ENCODE results near the gene PLPP4. TPM values are rescaled to one million over a fixed set of nuclear protein-coding genes. Genes with fewer than 3 reads are reported as not detected.

PLPP4 gene
- total RNA-seq, 1 experiment from 2014 or later: not detected

- H3K27ac ChIP-seq (ENCODE audit: insufficient read length, low read depth, low read length): no peak overlapping the region
- no peak overlapping the region for H3K56ac ChIP-seq (ENCODE audit: insufficient read length, low read depth, low read length)
- H2BK20ac ChIP-seq (ENCODE audit: low read depth, low read length, poor library complexity, severe bottlenecking): no peak overlapping the region
- WGBS (ENCODE audit: extremely low coverage, insufficient read length, low lambda C conversion rate): no CpG with 5 or more reads among the region's 4 CpGs
- H2BK12ac ChIP-seq (ENCODE audit: insufficient read length, low read depth, low read length): no peak overlapping the region
- no peak overlapping the region for H3K9ac ChIP-seq (ENCODE audit: extremely low read depth, insufficient read length, low read length)
- Mint-ChIP-seq H3K36me3 (ENCODE audit: insufficient read depth in 1 of 3, low read depth in 3 of 3) (peaks cover 4 to 8% (median 4%) of the 10 kb centered on the region in 3 experiments; a peak in 4 of 7 replicates), H3K4me1 (no peaks in the 10 kb centered on the region), H3K9me3 (peaks cover 10 to 15% of the 10 kb centered on the region in 2 experiments), H3K27ac (no peak overlapping the region), H3K27me3 (ENCODE audit: low read depth) (peaks cover 8% of the 10 kb centered on the region; the same call in 1 of the 2 replicates), H3K4me3 (no peak overlapping the region)
- H3K23ac ChIP-seq (ENCODE audit: insufficient read length, low read depth, low read length): no peak overlapping the region
- H3K23me2 ChIP-seq (ENCODE audit: insufficient read length, low read depth, low read length, poor library complexity, severe bottlenecking): no peaks in the 10 kb centered on the region
- no peak overlapping the region for H4K91ac ChIP-seq (ENCODE audit: insufficient read length, low read depth, low read length)
- no peak overlapping the region for H3T11ph ChIP-seq (ENCODE audit: low read length)
- no peak overlapping the region for H2BK15ac ChIP-seq (ENCODE audit: low read depth, low read length)
- no peak overlapping the region for H2AFZ ChIP-seq (ENCODE audit: low read length)
- no peaks in the 10 kb centered on the region for H3K4me1 ChIP-seq (ENCODE audit: insufficient read depth, low read length)
- no peak overlapping the region for H3K18ac ChIP-seq (ENCODE audit: insufficient read length, low read depth, low read length)
- no peak overlapping the region for H4K5ac ChIP-seq (ENCODE audit: insufficient read length, low read depth, low read length)
- H3K4me2 ChIP-seq (ENCODE audit: insufficient read depth, insufficient read length, low read length): no peak overlapping the region
- H3K79me1 ChIP-seq (ENCODE audit: insufficient read depth, low read depth, low read length, poor library complexity, severe bottlenecking): no peaks in the 10 kb centered on the region
- H3K9me3 ChIP-seq (ENCODE audit: control insufficient read depth, low read depth, low read length): no peaks in the 10 kb centered on the region
- H3K27me3 ChIP-seq (ENCODE audit: insufficient read depth, low read length): no peaks in the 10 kb centered on the region
- H2BK5ac ChIP-seq (ENCODE audit: insufficient read length, low read length): no peak overlapping the region
- no peaks in the 10 kb centered on the region for H3K79me2 ChIP-seq (ENCODE audit: insufficient read depth, low read length)
- TF ChIP-seq CTCF (conservative IDR thresholded peaks at IDR 0.05): no peak
- H4K8ac ChIP-seq (replicated peaks; ENCODE audit: insufficient read length, low read depth, low read length): no peak overlapping the region
- H2AK5ac ChIP-seq (ENCODE audit: insufficient read length, low read length): no peak overlapping the region
- no peak overlapping the region for H2BK120ac ChIP-seq (ENCODE audit: low read depth, low read length, poor library complexity, severe bottlenecking)
- no peak for DNase-seq
- H3K14ac ChIP-seq (ENCODE audit: insufficient read depth, low read length): no peak overlapping the region
- H3K4ac ChIP-seq (ENCODE audit: low read depth, low read length): no peak overlapping the region
- no peaks in the 10 kb centered on the region for H4K20me1 ChIP-seq (ENCODE audit: control insufficient read depth, insufficient read depth, insufficient read length)
These were observed 22.5 kb downstream of the PLPP4 start for GRCh38 chr10:120479506-120479905.

Measured in H9 (cell line).